Endothelial cell of umbilical vein (primary cell): ENCODE data around the gene C1orf35.

Experiments used
- CTCF ChIP-seq, 2 donors: IDR thresholded peaks; 1 replicate in 1 of 2; 2 replicates in 1 of 2; pipeline ENCODE4 v1.5.1; 2011; ENCODE audit warnings: low read length in 2 of 2, mild to moderate bottlenecking in 2 of 2, moderate library complexity in 2 of 2, control low read depth in 1 of 2, inconsistent platforms in 1 of 2, low read depth in 1 of 2; ENCODE audit not compliant: insufficient read depth in 1 of 2; ENCODE audit errors: extremely low read depth in 1 of 2
- POLR2A ChIP-seq: IDR thresholded peaks from 2 replicates; pipeline ENCODE4 v1.6.1; 2012; ENCODE audit warnings: low read depth, mild to moderate bottlenecking, control low read depth, low read length

- no peak for TF ChIP-seq POLR2A
- TF ChIP-seq CTCF (IDR thresholded peaks at IDR 0.05; ENCODE audit: extremely low read depth in 1 of 2, insufficient read depth in 1 of 2, low read depth in 1 of 2, low read length in 2 of 2), result no peak
These were observed 44.6 kb upstream of the C1orf35 start for GRCh38 chr1:228147768-228148167.
